A549 (cell line): ENCODE measurements around the gene USP44. TPM values are rescaled to one million over a fixed set of nuclear protein-coding genes. Genes with fewer than 3 reads are reported as not detected.

Experiments
- ATAC-seq, 2 experiments: fragments of 200-7000 bp in 1 of 2; fragments of >200 bp in 1 of 2; cut with Nextera tagmentation in 1 of 2; cut with Tn5 transposase in 1 of 2; 3 replicates each; pipeline versions ENCODE4 v1.8.0 to v1.9.1; 2018 to 2020; ENCODE audit warnings: mild to moderate bottlenecking in 1 of 2, moderate library complexity in 1 of 2
- CTCF ChIA-PET: fragments of 300-600 bp; sonication (Branson Sonifier 250); formaldehyde crosslinking; extraction: SDS; loops from one replicate; lab custom pipeline; 2021; ENCODE audit warnings: antibody characterized with exemption, inconsistent platforms; lab: Yijun Ruan, JAX
- POLR2A ChIA-PET: fragments of 350-600 bp; formaldehyde crosslinking; extraction: SDS; loops from one replicate; lab custom pipeline; 2021; ENCODE audit warnings: antibody characterized with exemption, inconsistent platforms; lab: Yijun Ruan, JAX
- DNase-seq, 2 experiments: peaks; one replicate each; pipeline versions ENCODE4 v3.0.0 to v3.0.0-alpha.2; 2011 to 2016; ENCODE audit warnings: low read depth in 1 of 2, low spot score in 1 of 2
- FAIRE-seq: peaks from 2 replicates; lab custom pipeline; 2011; peaks lifted over from hg19 to GRCh38; lab: Jason Lieb, UNC
- H3K27ac ChIP-seq, 2 experiments: fragments of >200 bp; sonication (Bioruptor Twin); formaldehyde crosslinking; 3 replicates each; pipeline ENCODE4 v1.5.1; 2016 to 2017
- H3K4me1 ChIP-seq: fragments of >200 bp; sonication (Bioruptor Twin); formaldehyde crosslinking; 3 replicates; pipeline ENCODE4 v1.6.1; 2016
- H3K4me2 ChIP-seq: fragments of >200 bp; sonication (Bioruptor Twin); formaldehyde crosslinking; 3 replicates; pipeline ENCODE4 v1.6.1; 2016
- H3K4me3 ChIP-seq: fragments of >200 bp; sonication (Bioruptor Twin); formaldehyde crosslinking; 3 replicates; pipeline ENCODE4 v1.5.1; 2016
- H3K9me3 ChIP-seq: fragments of >200 bp; sonication (Bioruptor Twin); formaldehyde crosslinking; 3 replicates; pipeline ENCODE4 v1.6.1; 2016
- BCL3 ChIP-seq: fragments of >200 bp; sonication (Bioruptor Twin); formaldehyde crosslinking; IDR thresholded peaks from 3 replicates; pipeline ENCODE4 v1.6.1; 2016
- CBX2 ChIP-seq: fragments of 200-600 bp; sonication (generic); IDR thresholded peaks from 2 replicates; pipeline ENCODE4 v1.6.1; 2016; ENCODE audit warnings: low read depth, mild to moderate bottlenecking, borderline replicate concordance
- CBX8 ChIP-seq: fragments of 200-600 bp; sonication (generic); IDR thresholded peaks from 2 replicates; pipeline ENCODE4 v1.6.1; 2016
- CHD2 ChIP-seq: fragments of 150-350 bp; IDR thresholded peaks from 2 replicates; pipeline ENCODE4 v1.6.1; 2014; ENCODE audit warnings: low read length; ENCODE audit not compliant: partially characterized antibody
- CHD4 ChIP-seq: fragments of 200-600 bp; sonication (generic); IDR thresholded peaks from 2 replicates; pipeline ENCODE4 v1.6.1; 2016; ENCODE audit warnings: antibody characterized with exemption, mild to moderate bottlenecking, borderline replicate concordance
- E2F6 ChIP-seq: IDR thresholded peaks from 2 replicates; pipeline ENCODE4 v1.6.1; 2012; ENCODE audit warnings: low read depth, borderline replicate concordance
- EP300 ChIP-seq, 2 experiments: fragments of >200 bp; sonication (Bioruptor Twin); formaldehyde crosslinking; IDR thresholded peaks; 2 replicates in 1 of 2; 3 replicates in 1 of 2; pipeline ENCODE4 v1.6.1; 2016 to 2017
- FOSB ChIP-seq: fragments of 250-450 bp; sonication (Bioruptor Pico); IDR thresholded peaks from 2 replicates; pipeline ENCODE4 v1.5.0; 2020; ENCODE audit warnings: mild to moderate bottlenecking, moderate library complexity
- FOSL2 ChIP-seq, 2 experiments: fragments of 450-650 bp in 1 of 2; fragments of >200 bp in 1 of 2; sonication (Bioruptor Twin) in 1 of 2; formaldehyde crosslinking; IDR thresholded peaks; 2 replicates each; pipeline versions ENCODE4 v1.5.0 to v1.6.1; 2016 to 2020; ENCODE audit warnings: mild to moderate bottlenecking in 1 of 2, moderate library complexity in 1 of 2
- HMGXB4 ChIP-seq: fragments of 250-450 bp; sonication (Bioruptor Pico); IDR thresholded peaks from 2 replicates; pipeline ENCODE4 v1.5.0; 2021; ENCODE audit warnings: mild to moderate bottlenecking, moderate library complexity, borderline replicate concordance
- HOXA7 ChIP-seq: fragments of 250-450 bp; sonication (Bioruptor Pico); IDR thresholded peaks from 2 replicates; pipeline ENCODE4 v1.5.0; 2020; ENCODE audit warnings: mild to moderate bottlenecking, moderate library complexity
- JUN ChIP-seq, 2 experiments: fragments of >200 bp; sonication (Bioruptor Twin); formaldehyde crosslinking; IDR thresholded peaks; 2 replicates in 1 of 2; 3 replicates in 1 of 2; pipeline ENCODE4 v1.6.1; 2016 to 2017
- JUNB ChIP-seq: fragments of >200 bp; sonication (Bioruptor Twin); formaldehyde crosslinking; IDR thresholded peaks from 2 replicates; pipeline ENCODE4 v1.6.1; 2016
- KDM1A ChIP-seq: fragments of 200-600 bp; sonication (generic); IDR thresholded peaks from 2 replicates; pipeline ENCODE4 v1.6.1; 2016; ENCODE audit warnings: low read depth, mild to moderate bottlenecking
- KDM5A ChIP-seq: fragments of 200-600 bp; sonication (generic); IDR thresholded peaks from 2 replicates; pipeline ENCODE4 v1.6.1; 2016; ENCODE audit warnings: antibody characterized with exemption, mild to moderate bottlenecking
- MAFK ChIP-seq: fragments of 450-650 bp; IDR thresholded peaks from 2 replicates; pipeline ENCODE4 v1.6.1; 2014; ENCODE audit not compliant: partially characterized antibody
- MAX ChIP-seq: IDR thresholded peaks from 2 replicates; pipeline ENCODE4 v1.6.1; 2012
- MYC ChIP-seq: IDR thresholded peaks from 2 replicates; pipeline ENCODE4 v1.6.1; 2012; ENCODE audit warnings: mild to moderate bottlenecking, inconsistent platforms, low read length, improper control_type of control experiment, borderline replicate concordance
- NFE2L2 ChIP-seq: fragments of 150-350 bp; conservative IDR thresholded peaks from 2 replicates; pipeline ENCODE4 v1.6.1; 2014; ENCODE audit warnings: low read length
- PBX3 ChIP-seq: IDR thresholded peaks from 2 replicates; pipeline ENCODE4 v1.6.1; 2012
- PHF8 ChIP-seq: fragments of 200-600 bp; sonication (generic); IDR thresholded peaks from 2 replicates; pipeline ENCODE4 v1.6.1; 2016; ENCODE audit warnings: low read depth, mild to moderate bottlenecking, antibody characterized with exemption, moderate library complexity, borderline replicate concordance
- POLR2A ChIP-seq: IDR thresholded peaks from 2 replicates; pipeline ENCODE4 v1.6.1; 2012; ENCODE audit warnings: mild to moderate bottlenecking, low read length
- RARB ChIP-seq: fragments of 250-450 bp; sonication (Bioruptor Pico); IDR thresholded peaks from 2 replicates; pipeline ENCODE4 v1.8.0; 2021; ENCODE audit warnings: mild to moderate bottlenecking, moderate library complexity
- REST ChIP-seq: fragments of 200-600 bp; sonication (generic); IDR thresholded peaks from 2 replicates; pipeline ENCODE4 v1.6.1; 2016; ENCODE audit warnings: antibody characterized with exemption, mild to moderate bottlenecking, moderate library complexity
- RFX5 ChIP-seq: fragments of 450-650 bp; IDR thresholded peaks from 2 replicates; pipeline ENCODE4 v1.7.1; 2014; ENCODE audit warnings: antibody characterized with exemption, mild to moderate bottlenecking, moderate library complexity
- WGBS: methylation state at CpG from one replicate; pipeline ENCODE4 v1.1.6; 2017; ENCODE audit errors: missing lambda C conversion rate; 5-methylcytosine and 5-hydroxymethylcytosine counted together
- polyA plus RNA-seq, 4 experiments: library from polyadenylated mRNA; depleted of rRNA in 3 of 4; stranded (reverse); fragments of >200 nt; fragmentation: RNase III in 1 of 4; extraction: RNeasy Plus Mini Kit Qiagen cat#74134 plus additional on column Dnase treatment in 1 of 4; gene quantifications; 2 replicates in 3 of 4; 3 replicates in 1 of 4; pipeline ENCODE4 v1.2.3, GENCODE V29; 2011 to 2017

The USP44 gene
- polyA plus RNA-seq, 2 of the 4 experiments (the other 2 are of a cell fraction): 0.59 to 3.1 TPM

GRCh38 chr12:95480230-95480629, 71.0 kb downstream of the USP44 start (continued):
- no peak for TF ChIP-seq PHF8
- TF ChIP-seq FOSL2 (IDR thresholded peaks at IDR 0.05): no peak
- TF ChIP-seq FOSL2 (CRISPR knock-in tag; IDR thresholded peaks at IDR 0.05): no peak
- TF ChIP-seq HOXA7 (CRISPR knock-in tag): no peak
- TF ChIP-seq CBX2: no peak
- no peak for TF ChIP-seq CHD4
- no peak for TF ChIP-seq JUNB

- peak in 1 of 2 experiments; percentile 9 for DNase-seq
- WGBS: 2% methylated on average over 16 of the region's 16 CpGs
- POLR2A ChIA-PET: interaction anchor here (0.6 to 2.2 kb wide), 9 partner anchors 13 to 468 kb away, joined by 3 to 12 read pairs (median 5); partner anchors contain the start of genes AMDHD1 and CCDC38
- TF ChIP-seq FOSB (CRISPR knock-in tag): no peak
- no peak for TF ChIP-seq CBX8
- no peak for TF ChIP-seq HMGXB4 (CRISPR knock-in tag)
- no peak for TF ChIP-seq RARB (CRISPR knock-in tag)
- no peak for TF ChIP-seq NFE2L2
- TF ChIP-seq MAFK: no peak
- TF ChIP-seq EP300 (IDR thresholded peaks at IDR 0.05): no peak
- TF ChIP-seq REST: no peak
- TF ChIP-seq CHD2: no peak
- TF ChIP-seq RFX5: no peak
- no peak for TF ChIP-seq KDM1A
- CTCF ChIA-PET: interaction anchor here (1.2 to 2.0 kb wide), 2 partner anchors 60 to 63 kb away, joined by 3 to 4 read pairs; no protein-coding TSS in a partner anchor
- H3K27ac ChIP-seq: peak overlapping the region; percentile 95 to 97
- H3K4me1 ChIP-seq: peaks cover 9% of the 10 kb centered on the region; the same call in 1 of the 3 replicates
- peak overlapping the region; percentile 93 for H3K4me2 ChIP-seq
- H3K9me3 ChIP-seq: no peaks in the 10 kb centered on the region
- H3K4me3 ChIP-seq: peak overlapping the region; percentile 82
- ATAC-seq: no peak
- FAIRE-seq: no peak
Observed at GRCh38 chr12:95474660-95474958, 76.7 kb downstream of the USP44 start.

GRCh38 chr12:95473884-95474659, 77.2 kb downstream of the USP44 start, which contains the start of gene METAP2:
TSS of gene METAP2 (plus strand) at chr12:95474152. CDS start at chr12:95474180, 28 bp downstream.
- H3K4me1 ChIP-seq: peaks cover 9% of the 10 kb centered on the region; the same call in 1 of the 3 replicates
- H3K9me3 ChIP-seq: no peaks in the 10 kb centered on the region
- H3K27ac ChIP-seq: peak within 1 kb of the TSS; percentile 95 to 97
- WGBS: 1% methylated on average over 37 of the region's 49 CpGs
- H3K4me2 ChIP-seq: peak within 1 kb of the TSS; percentile 94
- POLR2A ChIA-PET: interaction anchor here (0.6 to 2.2 kb wide), 28 partner anchors 9 to 469 kb away, joined by 3 to 12 read pairs (median 4); partner anchors contain the start of genes AMDHD1, CCDC38, FGD6 and VEZT
- CTCF ChIA-PET: interaction anchor here (0.8 to 2.0 kb wide), 2 partner anchors 60 to 138 kb away, joined by 3 to 4 read pairs; no protein-coding TSS in a partner anchor
- peak within 1 kb of the TSS; percentile 82 for H3K4me3 ChIP-seq
- FAIRE-seq (peak; percentile 86), DNase-seq (peak; percentile 97 to 98), ATAC-seq (peak; percentile 99 to 100)
- TF ChIP-seq POLR2A (peak; percentile 93), CHD2 (no peak), MAX (peak; percentile 93), PHF8 (peak; percentile 91), KDM5A (0 out of 2 replicates have a peak, but pooled peaks have one; percentile 18), JUN (IDR thresholded peaks at IDR 0.05) (peak in 1 of 2 experiments; percentile 93; a peak in 3 of 5 replicates), MYC (peak; percentile 80; the same call in 1 of the 2 replicates), FOSB (CRISPR knock-in tag) (no peak), PBX3 (peak; percentile 74; the same call in 1 of the 2 replicates), BCL3 (peak; percentile 87; the same call in 2 of the 3 replicates), E2F6 (peak; percentile 70), FOSL2 (IDR thresholded peaks at IDR 0.05) (no peak), FOSL2 (CRISPR knock-in tag; IDR thresholded peaks at IDR 0.05) (0 out of 2 replicates have a peak, but pooled peaks have one; percentile 29)
